Endothelial cell of umbilical vein (primary cell): Measurements from ENCODE around the gene MGME1. TPM values are rescaled to one million over a fixed set of nuclear protein-coding genes. Genes with fewer than 3 reads are reported as not detected.

ENCODE experiments used
- BruUV-seq: library from RNA; stranded (reverse); fragments of 400-500 nt; replicated peaks from 2 replicates; lab custom pipeline; 2021; lab: Mats Ljungman, UMichigan
- CTCF ChIA-PET: fragments of 300-600, 350-600 bp; sonication (Branson Sonifier 250); formaldehyde crosslinking; loops from one replicate; lab custom pipeline; 2021; ENCODE audit warnings: antibody characterized with exemption, inconsistent platforms; lab: Charles Lee
- POLR2A ChIA-PET: fragments of 300-600, 350-600 bp; sonication (Branson Sonifier 250); formaldehyde crosslinking; loops from one replicate; lab custom pipeline; 2021; ENCODE audit warnings: antibody characterized with exemption, inconsistent platforms; lab: Charles Lee
- DNase-seq: peaks from one replicate; pipeline ENCODE4 v3.0.0-alpha.2; 2011; ENCODE audit warnings: low read depth, low spot score
- FAIRE-seq: peaks from 2 replicates; lab custom pipeline; 2011; peaks lifted over from hg19 to GRCh38; lab: Jason Lieb, UNC
- H2AFZ ChIP-seq: 2 replicates; pipeline ENCODE4 v1.6.0; 2012; ENCODE audit warnings: low read depth, low read length, control low read depth, inconsistent platforms
- H3K27ac ChIP-seq: 2 replicates; pipeline ENCODE4 v1.5.1; 2011; ENCODE audit warnings: low read depth, mild to moderate bottlenecking, control low read depth, low read length, moderate library complexity; ENCODE audit not compliant: insufficient read depth
- H3K27me3 ChIP-seq, 2 experiments: 2 replicates each; pipeline versions ENCODE4 v1.6.0 to v1.6.1; 2011; ENCODE audit warnings: low read length in 2 of 2, mixed read lengths in 1 of 2; ENCODE audit not compliant: control insufficient read depth in 2 of 2, insufficient read depth in 2 of 2
- H3K36me3 ChIP-seq, 2 experiments: 2 replicates in 1 of 2; 3 replicates in 1 of 2; pipeline ENCODE4 v1.5.1; 2011; ENCODE audit warnings: low read length in 2 of 2, mild to moderate bottlenecking in 1 of 2, moderate library complexity in 1 of 2; ENCODE audit not compliant: control insufficient read depth in 2 of 2, insufficient read depth in 2 of 2; ENCODE audit errors: extremely low read depth in 1 of 2
- H3K4me1 ChIP-seq: 3 replicates; pipeline ENCODE4 v1.5.1; 2011; ENCODE audit warnings: mild to moderate bottlenecking, low read length; ENCODE audit not compliant: control insufficient read depth, insufficient read depth; ENCODE audit errors: extremely low read depth
- H3K4me2 ChIP-seq: 2 replicates; pipeline ENCODE4 v1.6.1; 2011; ENCODE audit warnings: low read length, control low read depth, mixed read lengths; ENCODE audit not compliant: insufficient read depth
- H3K4me3 ChIP-seq, 3 experiments: fragments of 200-600 bp in 1 of 3; sonication (generic), shearing (Covaris generic) in 1 of 3; replicated peaks in 1 of 3; 2 replicates each; pipeline ENCODE4 v1.5.1; 2011 to 2016; ENCODE audit warnings: control low read depth in 3 of 3, low read length in 3 of 3, mild to moderate bottlenecking in 2 of 3, inconsistent platforms in 1 of 3, low read depth in 1 of 3, moderate library complexity in 1 of 3; ENCODE audit not compliant: insufficient read depth in 1 of 3
- H3K79me2 ChIP-seq: 2 replicates; pipeline ENCODE4 v1.6.0; 2012; ENCODE audit warnings: low read length, inconsistent platforms; ENCODE audit not compliant: control insufficient read depth, insufficient read depth
- H3K9ac ChIP-seq: replicated peaks from 2 replicates; pipeline ENCODE3; 2011; ENCODE audit warnings: low read length, control low read depth; ENCODE audit not compliant: insufficient read depth; ENCODE audit errors: extremely low read depth
- H3K9me1 ChIP-seq: replicated peaks from 3 replicates; pipeline ENCODE4 v1.6.0; 2011; ENCODE audit warnings: mild to moderate bottlenecking, low read length; ENCODE audit not compliant: control insufficient read depth, insufficient read depth; ENCODE audit errors: extremely low read depth
- H3K9me3 ChIP-seq: replicated peaks from 2 replicates; pipeline ENCODE4 v1.5.1; 2012; ENCODE audit warnings: low read length, inconsistent platforms; ENCODE audit not compliant: control insufficient read depth, insufficient read depth
- H4K20me1 ChIP-seq: replicated peaks from 2 replicates; pipeline ENCODE3; 2011; ENCODE audit warnings: mild to moderate bottlenecking, low read length; ENCODE audit not compliant: control insufficient read depth, insufficient read depth; ENCODE audit errors: extremely low read depth
- CTCF ChIP-seq, 2 donors: IDR thresholded peaks; 1 replicate in 1 of 2; 2 replicates in 1 of 2; pipeline ENCODE4 v1.5.1; 2011; ENCODE audit warnings: low read length in 2 of 2, mild to moderate bottlenecking in 2 of 2, moderate library complexity in 2 of 2, control low read depth in 1 of 2, inconsistent platforms in 1 of 2, low read depth in 1 of 2; ENCODE audit not compliant: insufficient read depth in 1 of 2; ENCODE audit errors: extremely low read depth in 1 of 2
- EZH2 ChIP-seq: IDR thresholded peaks from 2 replicates; pipeline ENCODE4 v1.6.1; 2012; ENCODE audit warnings: borderline replicate concordance, low read depth, mild to moderate bottlenecking, moderate library complexity, low read length, inconsistent platforms; ENCODE audit not compliant: severe bottlenecking
- FOS ChIP-seq: IDR thresholded peaks from 2 replicates; pipeline ENCODE4 v1.6.1; 2011; ENCODE audit warnings: mild to moderate bottlenecking, low read length, moderate library complexity, borderline replicate concordance; ENCODE audit not compliant: insufficient read depth
- GATA2 ChIP-seq: IDR thresholded peaks from 2 replicates; pipeline ENCODE4 v1.7.0; 2011; ENCODE audit warnings: low read depth, mild to moderate bottlenecking, moderate library complexity, mixed read lengths, low read length; ENCODE audit not compliant: insufficient read length, insufficient read depth
- JUN ChIP-seq: IDR thresholded peaks from 2 replicates; pipeline ENCODE4 v1.6.1; 2011; ENCODE audit warnings: borderline replicate concordance, low read depth; ENCODE audit not compliant: insufficient read length, insufficient read depth
- MAX ChIP-seq: IDR thresholded peaks from 2 replicates; pipeline ENCODE4 v1.6.1; 2011; ENCODE audit not compliant: insufficient read depth, insufficient read length
- MYC ChIP-seq: IDR thresholded peaks from one replicate; pipeline ENCODE4 v1.6.1; 2011; ENCODE audit warnings: mild to moderate bottlenecking, low read depth, low read length
- POLR2A ChIP-seq: IDR thresholded peaks from 2 replicates; pipeline ENCODE4 v1.6.1; 2012; ENCODE audit warnings: low read depth, mild to moderate bottlenecking, control low read depth, low read length
- POLR2AphosphoS5 ChIP-seq: IDR thresholded peaks from 2 replicates; pipeline ENCODE4 v1.6.1; 2012; ENCODE audit warnings: low read depth, mild to moderate bottlenecking, control low read depth, low read length, moderate library complexity; ENCODE audit not compliant: insufficient read depth
- dilution Hi-C: fragments of 300-500 bp; cut with MboI; formaldehyde crosslinking; loops from one replicate; pipeline ENCODE4 v1.15.0; 2019; ENCODE audit warnings: low sequenced_read_pairs; ENCODE audit not compliant: extremely low pct_ligation_motif_present
- intact Hi-C: fragments of 100-400 bp; cut with micrococcal nuclease; formaldehyde crosslinking; loops from one replicate; pipeline ENCODE4 v1.10.0; 2022
- polyA plus RNA-seq, 4 experiments: library from polyadenylated mRNA; depleted of rRNA in 3 of 4; stranded (reverse) in 3 of 4; unstranded in 1 of 4; fragments of >200 nt; gene quantifications; 2 replicates each; pipeline versions ENCODE4 v1.2.1 to v1.2.3, GENCODE V29; 2011 to 2012; ENCODE audit warnings: missing spikeins in 1 of 4
- total RNA-seq: library from RNA; stranded (reverse); gene quantifications from 2 replicates; pipeline ENCODE4 v1.2.3, GENCODE V29; 2021

The MGME1 gene
- total and polyA plus RNA-seq, 2 donors (not counting 3 experiments of a cell fraction or from before 2014, with no cell fraction given), result 8.9 to 26.2 TPM

DNA sequence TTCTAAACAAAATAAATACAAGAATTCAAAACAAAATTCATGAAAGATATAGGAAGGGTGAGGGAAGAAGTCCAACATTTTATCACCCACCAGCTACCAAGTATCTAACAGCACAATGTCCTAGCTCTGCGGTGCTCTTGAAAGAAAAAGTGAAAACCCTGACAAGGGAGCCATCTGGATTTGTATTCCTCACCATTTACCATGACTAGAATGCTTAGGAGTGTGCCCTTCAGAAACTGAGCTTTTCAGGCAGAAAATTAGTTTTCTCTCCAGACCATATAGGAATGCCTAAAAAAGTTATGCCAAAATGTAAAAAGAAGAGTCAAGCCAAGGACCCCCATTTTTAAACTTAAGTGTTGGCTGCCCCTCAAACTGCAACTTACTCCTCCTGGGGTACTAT lies 4.7 kb upstream of the MGME1 start:
- peaks cover 12% of the 10 kb centered on the region for H4K20me1 ChIP-seq
- CTCF ChIA-PET, result interaction anchor here (0.7 to 1.9 kb wide), 3 partner anchors 29 to 309 kb away, joined by 3 to 5 read pairs (median 3); partner anchors contain the start of gene RRBP1
- no peak overlapping the region for H3K27ac ChIP-seq

More for the DNA sequence above, 4.7 kb upstream of the MGME1 start:
- Histone ChIP-seq H3K9ac (no peak overlapping the region), H3K36me3 (no peaks in the 10 kb centered on the region), H3K9me1 (no peaks in the 10 kb centered on the region), H3K4me3 (no peak overlapping the region), H3K4me2 (peak overlapping the region; percentile 97), H3K79me2 (peaks cover 95% of the 10 kb centered on the region), H2AFZ (no peak overlapping the region), H3K9me3 (no peaks in the 10 kb centered on the region), H3K27me3 (no peaks in the 10 kb centered on the region), H3K4me1 (peaks cover 65% of the 10 kb centered on the region)
- POLR2A ChIA-PET, result no interaction called here
- FAIRE-seq (no peak), DNase-seq (no peak)
- no TSS peak for BruUV-seq
- no peak for TF ChIP-seq CTCF (IDR thresholded peaks at IDR 0.05; ENCODE audit: extremely low read depth in 1 of 2, insufficient read depth in 1 of 2, low read depth in 1 of 2, low read length in 2 of 2)
- no peak for TF ChIP-seq POLR2A
- no peak for TF ChIP-seq GATA2
- TF ChIP-seq JUN, result no peak
- TF ChIP-seq FOS, result no peak
- TF ChIP-seq MAX, result no peak
- TF ChIP-seq POLR2AphosphoS5, result no peak
- TF ChIP-seq MYC, result no peak
- TF ChIP-seq EZH2, result no peak
- intact Hi-C loops, result loop anchor here (10.0 kb wide), 1 partner anchor 171 kb away; the partner anchor contains the start of genes KAT14 and PET117
- dilution Hi-C loops, result no loop called here
